Measurements from ENCODE around the gene MAN1C1. TPM values are rescaled to one million over a fixed set of nuclear protein-coding genes. Genes with fewer than 3 reads are reported as not detected.

Gene MAN1C1
- total RNA-seq, 1 donor from 2014 or later: 6.8 TPM

GRCh38 chr1:25805863-25806225 lies 189.3 kb downstream of the MAN1C1 start:
- TF ChIP-seq EZH2phosphoT487 (IDR thresholded peaks at IDR 0.05): no peak
- TF ChIP-seq EZH2 (IDR thresholded peaks at IDR 0.05): no peak
- TF ChIP-seq CTCF (IDR thresholded peaks at IDR 0.05): no peak

GRCh38 chr1:25806418-25806817 lies 189.8 kb downstream of the MAN1C1 start:
- no peak overlapping the region for H3K4me2 ChIP-seq
- H3K4me1 Mint-ChIP-seq: peaks cover 37% of the 10 kb centered on the region

More at GRCh38 chr1:25805863-25806225, 189.3 kb downstream of the MAN1C1 start:
- Histone ChIP-seq H3K4me2 (no peak overlapping the region), H3K9me3 (ENCODE audit: low read depth) (no peaks in the 10 kb centered on the region), H3K36me3 (no peaks in the 10 kb centered on the region), H2AFZ (replicated peaks) (no peak overlapping the region), H3F3A (ENCODE audit: low read depth) (peaks cover 26% of the 10 kb centered on the region), H3K79me2 (ENCODE audit: low read depth) (peaks cover 26% of the 10 kb centered on the region), H4K20me1 (ENCODE audit: low read depth) (peaks cover 39% of the 10 kb centered on the region), H3K4me3 (no peak overlapping the region), H3K9ac (no peak overlapping the region), H3K27ac (no peak overlapping the region), H3K27me3 (no peaks in the 10 kb centered on the region), H3K4me1 (peaks cover 25% of the 10 kb centered on the region)
- H3K9me3 Mint-ChIP-seq: no peaks in the 10 kb centered on the region
- peak overlapping the region; percentile 9 for H3K27ac Mint-ChIP-seq
- H3K4me3 Mint-ChIP-seq: no peak overlapping the region
- peaks cover 9% of the 10 kb centered on the region for H3K36me3 Mint-ChIP-seq
- H3K27me3 Mint-ChIP-seq (ENCODE audit: insufficient read depth, low read depth): peaks cover 9% of the 10 kb centered on the region
- DNase-seq (ENCODE audit: low spot score): no peak
- peaks cover 41% of the 10 kb centered on the region for H3K4me1 Mint-ChIP-seq

GRCh38 chr1:25807480-25808390 lies 191.1 kb downstream of the MAN1C1 start:
- Histone ChIP-seq H3K9ac (no peak overlapping the region), H3K79me2 (ENCODE audit: low read depth) (peaks cover 14% of the 10 kb centered on the region), H3K4me3 (no peak overlapping the region), H3K36me3 (no peaks in the 10 kb centered on the region), H4K20me1 (ENCODE audit: low read depth) (peaks cover 31% of the 10 kb centered on the region), H3K27me3 (no peaks in the 10 kb centered on the region), H2AFZ (replicated peaks) (no peak overlapping the region), H3F3A (ENCODE audit: low read depth) (peaks cover 17% of the 10 kb centered on the region), H3K27ac (no peak overlapping the region), H3K9me3 (ENCODE audit: low read depth) (no peaks in the 10 kb centered on the region), H3K4me1 (peaks cover 20% of the 10 kb centered on the region), H3K4me2 (no peak overlapping the region)
- no peak for TF ChIP-seq CTCF (IDR thresholded peaks at IDR 0.05)
- TF ChIP-seq EZH2phosphoT487 (IDR thresholded peaks at IDR 0.05): no peak
- TF ChIP-seq EZH2 (IDR thresholded peaks at IDR 0.05): no peak
- H3K9me3 Mint-ChIP-seq: no peaks in the 10 kb centered on the region
- H3K36me3 Mint-ChIP-seq: peaks cover 12% of the 10 kb centered on the region
- H3K27ac Mint-ChIP-seq: no peak overlapping the region
- H3K4me1 Mint-ChIP-seq: peaks cover 29% of the 10 kb centered on the region
- no peak for DNase-seq (ENCODE audit: low spot score)
- peaks cover 7% of the 10 kb centered on the region for H3K27me3 Mint-ChIP-seq (ENCODE audit: insufficient read depth, low read depth)
- no peak overlapping the region for H3K4me3 Mint-ChIP-seq

More at GRCh38 chr1:25806418-25806817, 189.8 kb downstream of the MAN1C1 start:
- peaks cover 22% of the 10 kb centered on the region for H3F3A ChIP-seq (ENCODE audit: low read depth)
- no peak for DNase-seq (ENCODE audit: low spot score)
- no peaks in the 10 kb centered on the region for H3K27me3 ChIP-seq
- H3K9ac ChIP-seq: no peak overlapping the region
- H3K27me3 Mint-ChIP-seq (ENCODE audit: insufficient read depth, low read depth): peaks cover 7% of the 10 kb centered on the region
- peaks cover 21% of the 10 kb centered on the region for H3K79me2 ChIP-seq (ENCODE audit: low read depth)
- no peak for TF ChIP-seq EZH2phosphoT487 (IDR thresholded peaks at IDR 0.05)
- TF ChIP-seq CTCF (IDR thresholded peaks at IDR 0.05): no peak
- no peak for TF ChIP-seq EZH2 (IDR thresholded peaks at IDR 0.05)
- no peaks in the 10 kb centered on the region for H3K9me3 ChIP-seq (ENCODE audit: low read depth)
- peaks cover 20% of the 10 kb centered on the region for H3K4me1 ChIP-seq
- no peaks in the 10 kb centered on the region for H3K36me3 ChIP-seq
- peaks cover 34% of the 10 kb centered on the region for H4K20me1 ChIP-seq (ENCODE audit: low read depth)
- H3K9me3 Mint-ChIP-seq: no peaks in the 10 kb centered on the region
- no peak overlapping the region for H3K27ac Mint-ChIP-seq
- no peak overlapping the region for H3K27ac ChIP-seq
- no peak overlapping the region for H3K4me3 ChIP-seq
- H2AFZ ChIP-seq (replicated peaks): no peak overlapping the region
- peaks cover 9% of the 10 kb centered on the region for H3K36me3 Mint-ChIP-seq
- no peak overlapping the region for H3K4me3 Mint-ChIP-seq

All from neural progenitor cell (in vitro differentiated cells).